Stimulated activated CD4-positive, alpha-beta T cell treated with anti-CD3 and anti-CD28 coated beads, Interleukin-15, amount 100 ng/mL, for 24 hours (primary cell): Measurements from ENCODE around the gene MLXIP.

Experiments
- DNase-seq: peaks from one replicate; pipeline ENCODE4 v3.0.0-alpha.2; 2020

The MLXIP gene

GRCh38 chr12:122127839-122128238 is 49.3 kb downstream of the MLXIP start:
- DNase-seq = no peak

GRCh38 chr12:122128481-122128880 is 49.9 kb downstream of the MLXIP start:
- no peak for DNase-seq

GRCh38 chr12:122129131-122129530 is 50.6 kb downstream of the MLXIP start:
- DNase-seq = no peak

DNA sequence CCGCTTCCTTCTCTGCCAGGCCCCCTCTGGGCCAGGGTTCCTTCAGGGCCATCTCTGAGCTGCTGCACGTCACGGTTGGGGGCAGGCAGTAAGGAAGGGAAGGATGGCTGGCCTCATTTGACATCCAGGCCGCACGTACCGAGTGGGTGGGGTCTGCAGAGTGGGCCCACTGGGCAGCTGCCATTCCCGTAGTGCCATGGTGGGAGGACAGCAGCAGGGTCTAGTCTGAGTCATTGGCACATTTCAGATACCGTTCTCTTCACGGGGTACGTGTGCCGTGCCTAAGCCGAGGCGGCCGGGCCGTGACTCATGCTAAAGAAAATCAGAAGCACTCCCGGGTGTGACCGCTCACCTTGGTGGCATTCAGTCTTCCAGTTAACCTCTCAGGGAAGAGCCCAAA is 51.6 kb downstream of the MLXIP start:
- DNase-seq = no peak

GRCh38 chr12:122133192-122133950 is 54.8 kb downstream of the MLXIP start:
- no peak for DNase-seq

DNA sequence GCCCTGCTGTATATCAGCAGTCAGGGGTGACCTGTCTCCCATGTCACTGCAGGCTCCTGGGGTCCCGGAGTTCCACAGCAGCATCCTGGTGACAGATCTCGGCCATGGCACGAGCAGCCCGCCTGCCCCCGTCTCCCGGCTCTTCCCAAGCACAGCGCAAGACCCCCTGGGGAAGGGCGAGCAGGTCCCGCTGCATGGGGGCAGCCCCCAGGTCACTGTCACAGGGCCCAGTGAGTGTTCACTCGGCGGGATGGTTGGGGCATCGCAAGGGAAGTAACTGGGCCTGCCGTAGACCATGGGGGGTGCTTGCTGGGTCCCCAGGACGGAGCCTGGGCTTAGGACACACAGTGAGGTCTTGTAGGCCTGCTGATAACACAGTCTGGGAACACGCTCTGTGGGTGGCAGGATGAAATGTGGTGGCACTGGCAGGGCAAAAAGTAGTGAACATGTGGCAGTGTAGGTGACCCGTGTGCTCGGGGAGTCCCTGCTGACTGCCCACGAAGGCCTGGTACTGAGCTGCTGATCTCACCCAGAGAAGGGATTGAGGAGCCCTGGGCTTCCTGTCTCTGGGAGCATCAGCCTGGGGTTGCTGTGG is 57.0 kb downstream of the MLXIP start:
- no peak for DNase-seq

- DNase-seq = no peak
Observed at GRCh38 chr12:122137229-122137628, 58.7 kb downstream of the MLXIP start.

GRCh38 chr12:122137681-122138080 is 59.1 kb downstream of the MLXIP start:
- peak; percentile 20 for DNase-seq

- DNase-seq = no peak
Observed at GRCh38 chr12:122138181-122138580, 59.6 kb downstream of the MLXIP start.

DNA sequence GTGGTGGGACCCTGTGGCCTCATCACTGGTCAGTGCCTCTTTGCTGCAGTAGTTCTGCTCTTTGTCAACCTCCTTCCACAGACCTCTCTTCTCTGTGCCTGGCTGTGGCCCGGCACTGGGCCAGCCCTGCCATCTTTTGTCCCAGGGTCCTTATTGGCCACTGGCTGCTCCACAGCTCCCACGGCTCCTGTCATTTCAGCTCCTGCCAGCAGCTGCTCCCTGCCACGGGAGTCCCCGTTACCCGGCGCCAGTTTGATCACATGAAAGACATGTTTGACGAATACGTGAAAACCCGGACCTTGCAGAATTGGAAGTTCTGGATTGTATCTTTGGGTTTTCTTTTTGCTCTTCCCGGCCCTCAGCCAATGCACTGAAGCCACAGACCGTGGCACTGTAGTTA is 60.1 kb downstream of the MLXIP start:
- DNase-seq = no peak

GRCh38 chr12:122139266-122139665 is 60.7 kb downstream of the MLXIP start:
- DNase-seq = no peak

DNA sequence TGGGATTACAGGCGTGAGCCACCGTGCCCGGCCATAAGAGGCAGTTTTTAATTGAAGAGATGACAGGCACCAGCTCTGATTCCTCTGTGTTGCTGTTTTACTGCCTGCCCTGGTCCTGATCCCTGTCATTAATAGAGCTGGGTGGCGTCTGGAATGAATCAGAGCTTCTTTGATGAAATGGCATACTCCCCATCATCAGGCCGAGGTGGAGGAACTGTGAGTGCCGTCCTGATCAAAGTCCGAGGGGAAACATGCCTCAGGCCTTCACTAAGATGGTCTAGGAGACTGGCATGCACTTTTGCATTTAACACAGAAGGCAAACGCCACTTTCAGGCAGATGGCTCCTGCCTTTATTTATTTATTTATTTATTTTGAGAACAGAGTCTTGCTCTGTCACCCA is 61.4 kb downstream of the MLXIP start:
- no peak for DNase-seq

DNA sequence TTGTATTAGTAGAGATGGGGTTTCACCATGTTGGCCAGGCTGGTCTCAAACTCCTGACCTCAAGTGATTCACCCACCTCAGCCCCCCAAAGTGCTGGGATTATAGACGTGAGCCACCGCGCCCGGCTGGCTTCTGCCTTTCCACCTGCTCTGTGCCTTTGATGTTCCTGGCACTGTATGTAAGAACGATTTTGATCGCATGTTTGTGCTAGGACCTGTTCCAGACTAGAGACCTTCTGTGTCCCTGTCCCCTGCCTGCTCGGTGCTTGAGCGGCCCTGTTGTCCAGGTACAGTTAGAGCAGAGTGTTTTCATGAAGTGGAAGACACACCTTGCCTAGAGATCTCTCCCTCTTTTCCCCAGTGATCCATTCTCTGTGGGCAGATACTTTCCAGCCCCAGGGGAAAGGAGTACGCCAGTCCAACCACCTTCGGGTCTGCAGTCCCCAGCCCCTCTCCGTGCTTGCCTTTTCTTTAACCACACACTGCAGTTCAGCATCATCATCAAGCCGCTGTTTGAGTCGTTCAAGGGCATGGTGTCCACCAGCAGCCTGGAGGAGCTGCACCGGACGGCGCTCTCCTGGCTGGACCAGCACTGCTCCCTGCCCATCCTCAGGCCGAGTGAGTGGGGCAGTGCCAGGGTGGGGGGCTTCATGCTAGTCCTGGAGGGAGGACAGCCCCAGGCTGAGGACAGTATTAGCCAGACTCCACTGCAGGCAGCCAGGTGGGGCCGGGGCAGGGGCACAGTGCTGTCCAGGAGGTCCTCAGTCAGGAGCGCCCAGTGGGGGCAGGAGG is 62.1 kb downstream of the MLXIP start:
- no peak for DNase-seq

DNA sequence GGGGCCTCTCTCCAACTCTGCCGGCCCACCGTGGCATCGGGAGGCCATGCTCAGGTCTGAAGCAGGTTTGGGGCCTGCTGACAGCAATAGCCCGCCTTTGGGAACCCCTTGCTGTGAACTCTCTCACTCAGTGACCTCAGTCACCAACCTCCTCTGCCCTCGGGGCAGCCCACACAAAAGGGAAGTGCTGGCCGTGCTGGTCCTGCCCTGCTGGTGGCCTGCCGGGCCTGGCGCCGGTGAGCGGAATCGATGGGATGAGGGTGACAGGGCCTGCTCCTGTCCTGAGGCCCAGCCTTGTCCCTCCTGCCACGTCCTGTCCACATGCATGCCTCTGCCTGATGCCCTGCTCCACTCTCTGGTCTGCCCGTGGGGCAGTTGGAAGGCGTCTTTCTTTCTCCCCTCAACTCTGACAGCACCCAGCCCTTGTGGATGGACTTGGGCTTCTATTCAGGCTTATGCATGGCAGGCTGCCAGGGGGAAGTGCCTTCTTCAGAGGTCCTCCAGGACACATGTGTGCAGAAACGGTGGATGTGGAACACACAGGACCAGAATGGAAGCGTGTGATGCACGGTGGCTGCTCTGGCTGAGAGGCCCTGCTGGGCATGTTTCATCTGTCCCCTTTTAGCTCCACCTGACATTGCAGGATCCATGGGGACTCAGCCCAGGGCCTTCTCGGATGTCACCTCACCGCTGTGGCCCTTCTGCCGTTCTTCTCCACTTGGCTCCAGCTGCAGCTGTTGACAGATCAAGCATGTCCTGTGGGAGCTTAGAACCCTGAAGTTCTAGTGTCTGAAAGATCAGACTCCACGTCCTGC is 63.6 kb downstream of the MLXIP start:
- DNase-seq = no peak

DNA sequence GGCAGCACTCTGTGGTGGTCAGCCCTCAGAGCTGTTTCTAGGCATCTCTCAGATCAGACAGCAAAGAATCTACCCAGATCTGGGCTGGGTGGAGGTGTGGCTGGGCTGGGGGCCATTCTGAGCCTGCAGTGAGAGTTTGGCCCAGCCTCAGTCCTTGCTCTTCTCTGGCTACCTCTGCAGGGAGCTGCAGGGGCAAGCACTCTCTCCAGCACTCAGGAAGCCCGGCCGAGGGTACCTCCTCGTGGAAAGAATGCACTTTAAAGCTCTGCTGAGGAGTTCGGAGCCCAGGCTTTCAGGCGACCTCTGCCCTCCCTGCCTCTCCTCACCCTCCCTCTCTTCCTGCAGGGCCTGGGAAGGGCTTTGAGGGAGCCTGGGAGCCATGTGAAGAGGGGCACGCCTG is 64.3 kb downstream of the MLXIP start:
- DNase-seq = no peak

DNA sequence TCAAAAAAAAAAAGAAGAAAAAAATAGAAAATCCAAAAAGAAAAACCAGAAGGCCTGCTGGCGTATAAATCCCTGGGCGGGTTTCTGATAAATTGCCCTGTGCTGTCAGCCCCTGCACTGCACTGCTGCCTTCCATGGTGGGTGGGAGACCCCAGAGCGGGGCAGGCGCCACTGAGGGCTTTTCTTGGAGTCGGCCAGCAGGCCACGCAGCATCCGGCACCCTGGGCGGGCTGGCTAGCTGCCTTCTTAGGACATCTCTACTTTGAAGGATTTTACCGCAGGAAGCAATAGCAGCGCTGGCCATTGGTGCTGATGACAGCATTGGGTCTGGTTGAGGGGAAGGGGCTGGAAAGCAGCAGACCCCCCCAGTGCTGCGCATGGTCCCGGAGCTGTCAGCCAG is 66.3 kb downstream of the MLXIP start:
- DNase-seq = no peak

DNA sequence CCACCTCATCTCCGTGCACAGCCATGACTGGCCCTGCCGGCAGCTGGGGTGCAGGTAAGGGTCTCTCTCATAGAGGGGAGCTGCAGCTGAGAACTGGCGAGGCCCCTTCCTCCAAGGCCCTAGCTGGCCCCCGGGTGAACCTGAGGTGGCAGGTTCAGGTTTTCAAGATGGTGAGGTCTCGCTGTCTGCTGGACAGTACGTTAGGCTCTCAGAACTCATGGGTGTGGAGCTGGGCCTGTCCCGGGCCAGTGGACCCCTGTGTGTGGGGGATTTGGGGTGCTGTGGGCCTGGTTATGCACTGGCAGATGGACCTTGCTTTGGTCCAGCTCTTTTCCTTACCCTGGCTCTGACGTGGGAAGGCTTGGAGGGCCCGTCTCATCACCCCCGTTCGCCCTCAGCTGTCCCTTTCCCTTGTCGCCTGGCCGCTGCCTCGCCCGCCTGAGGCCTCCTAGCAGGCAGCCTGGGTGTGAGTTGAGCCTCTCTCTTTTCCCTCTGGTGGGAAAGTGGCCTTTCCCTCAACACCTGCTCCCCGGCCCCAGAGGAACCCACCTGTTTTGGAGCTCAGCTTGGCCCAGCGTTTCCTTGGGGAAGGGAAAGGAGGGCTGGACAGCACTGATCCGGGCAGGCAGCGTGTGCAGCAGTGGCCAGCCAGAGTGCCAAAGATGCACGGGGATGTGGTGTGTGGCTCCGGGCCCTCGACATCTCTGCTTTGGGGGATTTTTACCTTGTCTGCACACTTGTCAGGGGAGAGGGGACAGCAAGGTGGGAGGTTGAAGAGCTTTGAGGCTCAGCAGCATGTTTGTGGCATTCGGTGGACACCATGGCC is 67.2 kb downstream of the MLXIP start:
- no peak for DNase-seq

- no peak for DNase-seq
Observed at GRCh38 chr12:122147514-122148290, 69.1 kb downstream of the MLXIP start.

DNA sequence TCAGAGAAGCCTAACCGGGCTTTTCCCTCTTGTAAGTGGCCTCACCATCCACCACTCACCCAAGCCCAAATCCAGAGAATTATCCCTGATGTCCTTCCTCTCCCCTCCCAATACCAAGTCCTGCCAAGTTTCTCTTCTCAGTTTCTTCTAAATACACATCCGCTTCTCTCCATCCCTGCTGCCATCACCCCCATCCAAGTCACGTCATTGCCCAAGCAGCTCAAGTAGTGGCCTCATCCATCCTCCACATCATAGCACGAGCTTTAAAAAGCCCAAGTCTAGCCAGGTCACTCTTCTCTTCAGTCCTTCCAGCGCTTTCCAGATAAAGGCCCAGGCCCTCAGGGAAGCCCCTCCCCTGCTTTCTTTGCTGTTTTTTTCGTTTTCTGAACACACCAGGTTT is 70.1 kb downstream of the MLXIP start:
- no peak for DNase-seq

- no peak for DNase-seq
Observed at GRCh38 chr12:122150127-122150681, 71.6 kb downstream of the MLXIP start.

- DNase-seq = no peak
Observed at GRCh38 chr12:122152754-122153153, 74.2 kb downstream of the MLXIP start.
